HG02852 (cell line): ENCODE data around the gene FARS2.

Experiments used
- ATAC-seq: cut with Tn5 transposase; IDR thresholded peaks from one replicate; pipeline ENCODE4 v1.9.1; 2021; ENCODE audit warnings: mild to moderate bottlenecking, moderate library complexity; ENCODE audit not compliant: unreplicated experiment

Gene FARS2

DNA sequence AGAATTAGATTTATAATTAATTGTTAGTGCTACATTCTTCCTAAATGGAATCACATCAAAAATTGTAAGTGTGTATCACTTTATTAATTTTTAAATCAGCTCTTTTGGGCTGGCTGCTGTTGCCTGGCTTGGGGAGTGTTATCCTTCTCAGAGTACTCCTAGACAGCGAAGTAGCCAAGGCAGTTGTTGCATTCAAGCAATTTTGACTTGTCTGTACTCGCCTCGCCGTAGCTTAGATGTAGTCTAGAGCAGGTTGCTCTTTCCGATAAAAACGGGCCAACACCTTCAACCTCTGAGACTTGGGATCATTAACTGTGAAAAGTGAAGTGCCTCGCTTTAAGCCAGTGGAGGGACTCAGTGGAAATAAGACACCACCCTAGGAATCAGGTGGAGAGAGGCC lies 151.3 kb downstream of the FARS2 start:
- no peak for ATAC-seq

DNA sequence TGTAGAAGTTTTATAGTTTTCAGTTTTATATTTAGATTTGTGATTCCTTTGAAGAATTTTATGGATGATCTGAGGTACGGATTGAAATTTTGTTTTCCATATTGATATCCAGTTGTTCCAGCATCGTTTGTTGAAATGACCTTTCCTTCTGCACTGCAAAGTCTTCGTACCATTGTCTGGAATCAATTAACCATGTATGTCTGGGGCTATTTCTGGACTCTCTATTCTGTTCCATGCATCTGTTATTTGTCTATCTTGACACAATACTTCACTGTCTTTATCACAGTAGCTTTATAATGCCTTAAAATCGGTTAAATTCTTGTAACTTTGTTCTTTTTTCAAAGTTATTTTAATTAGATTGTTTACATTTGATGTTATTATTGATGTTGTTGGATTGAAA lies 154.9 kb downstream of the FARS2 start:
- no peak for ATAC-seq

DNA sequence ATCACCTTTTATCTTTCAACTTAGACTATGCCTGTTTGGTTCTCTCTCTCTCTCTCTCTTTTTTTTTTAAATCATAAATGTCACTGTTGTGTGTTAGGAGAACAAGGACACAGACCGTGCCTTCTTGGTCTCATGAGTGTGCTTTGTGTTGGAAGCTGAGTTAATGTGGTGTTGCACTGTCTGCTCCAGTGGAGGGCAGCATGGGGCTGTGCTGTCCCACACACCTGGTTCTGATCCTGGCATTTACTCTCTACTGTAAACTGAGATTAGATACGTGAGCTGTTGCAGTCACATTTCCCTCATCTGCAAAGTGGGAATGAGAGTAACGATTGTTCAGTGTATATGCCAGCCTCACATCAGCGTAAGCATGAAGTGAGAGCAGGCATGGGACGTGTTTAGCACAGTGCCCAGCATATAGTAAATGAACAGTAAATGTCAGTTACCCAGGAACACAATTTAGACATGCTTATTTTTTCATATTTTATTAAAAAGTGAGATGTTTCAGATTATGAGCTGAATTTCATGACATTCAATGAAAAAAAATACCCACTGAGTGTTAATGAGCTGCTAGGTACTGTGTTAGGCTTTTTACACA lies 161.1 kb downstream of the FARS2 start:
- no peak for ATAC-seq

DNA sequence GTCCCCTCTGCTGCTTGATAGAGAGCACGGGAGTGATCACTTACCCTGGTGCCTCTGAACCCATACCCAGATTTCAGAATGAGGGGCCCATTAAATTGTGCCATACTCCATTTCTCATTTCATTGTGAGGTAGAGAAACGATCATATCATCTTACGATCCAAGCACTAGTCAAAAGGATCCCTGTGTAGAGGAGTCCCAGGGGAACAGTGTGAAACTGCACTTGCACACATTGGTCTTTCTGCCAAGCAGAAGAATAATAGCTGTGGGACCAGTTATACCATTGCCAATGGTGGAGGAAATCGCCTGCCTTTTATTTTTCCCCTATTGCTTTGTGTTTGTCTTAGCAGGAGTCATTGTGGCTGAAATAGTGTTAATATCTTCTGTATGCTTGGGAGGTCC lies 161.9 kb downstream of the FARS2 start:
- ATAC-seq, result no peak

DNA sequence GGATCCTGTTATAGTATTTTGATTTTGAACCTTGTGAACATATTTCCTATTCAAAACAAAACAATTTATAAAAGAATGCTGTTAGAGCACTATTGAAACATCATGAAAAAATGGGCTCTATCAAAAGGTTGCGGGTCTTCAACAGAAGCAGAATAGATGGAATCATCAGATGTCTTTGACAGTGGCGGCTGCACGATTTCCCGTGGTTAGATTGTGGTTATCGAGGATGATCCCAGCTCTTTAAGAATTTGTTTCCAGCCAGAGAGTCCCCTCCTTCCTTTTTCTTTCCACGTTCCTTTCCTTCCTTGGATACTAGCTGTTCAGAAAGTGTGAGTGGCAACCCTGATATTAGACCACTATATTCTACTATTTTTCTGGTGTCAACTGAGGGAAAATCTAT lies 163.4 kb downstream of the FARS2 start:
- no peak for ATAC-seq

DNA sequence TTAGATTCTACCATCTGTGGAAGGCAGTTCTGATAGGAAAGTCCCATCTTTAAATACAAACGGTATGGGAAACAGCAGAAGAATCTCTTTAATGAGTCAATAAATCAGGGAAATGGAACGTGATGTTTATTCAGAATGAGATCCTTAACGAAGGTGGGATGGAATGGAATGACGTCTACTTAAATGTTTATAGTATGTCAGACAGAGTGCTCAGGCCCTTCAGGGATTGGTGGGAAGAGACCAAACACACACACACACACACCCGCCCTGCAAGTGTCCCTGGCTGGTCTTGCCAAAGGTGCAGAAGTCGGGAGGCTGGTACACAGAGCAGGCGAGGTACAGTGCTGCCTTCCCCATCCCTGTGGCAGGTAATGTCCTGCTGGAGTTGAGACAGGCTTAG lies 164.0 kb downstream of the FARS2 start:
- no peak for ATAC-seq

DNA sequence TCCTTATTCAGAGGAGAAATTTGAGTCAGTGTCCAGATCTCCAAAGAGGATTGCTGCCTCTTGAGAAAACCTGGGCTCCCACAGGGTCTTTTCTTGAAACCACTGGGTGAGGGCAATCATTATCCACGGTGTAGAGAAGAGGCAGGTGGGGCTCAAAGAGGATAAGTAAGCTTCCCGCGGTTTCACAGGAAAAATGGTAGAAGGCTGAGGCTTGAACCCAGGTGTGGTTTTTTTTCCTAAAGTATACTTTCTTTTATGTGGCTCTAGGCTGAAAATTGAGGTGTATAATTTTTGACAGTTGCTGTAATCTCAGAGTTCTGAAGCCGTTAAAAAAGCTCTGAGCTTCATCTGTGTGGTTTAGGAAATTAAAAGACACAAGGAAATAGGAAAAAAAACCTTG lies 164.5 kb downstream of the FARS2 start:
- ATAC-seq, result no peak

DNA sequence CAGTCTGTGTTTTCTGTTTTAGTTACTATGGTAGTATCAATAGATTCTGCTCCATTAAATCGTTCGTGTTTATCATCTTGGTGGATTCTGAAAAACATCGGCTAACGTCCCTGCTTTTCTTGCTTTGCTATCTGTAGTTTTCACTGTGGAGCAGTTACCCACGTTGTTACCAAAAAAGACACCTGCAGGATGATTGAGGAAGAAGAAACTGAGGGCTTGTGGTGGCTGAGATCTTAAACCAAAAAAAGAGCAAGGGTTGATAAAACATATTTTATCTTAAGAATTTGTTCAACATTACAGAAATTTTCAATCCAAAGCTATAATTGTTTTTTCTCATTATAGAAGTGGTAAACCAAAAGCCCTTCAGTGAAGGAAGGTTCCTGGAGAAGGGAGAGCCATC lies 166.3 kb downstream of the FARS2 start:
- ATAC-seq, result no peak

DNA sequence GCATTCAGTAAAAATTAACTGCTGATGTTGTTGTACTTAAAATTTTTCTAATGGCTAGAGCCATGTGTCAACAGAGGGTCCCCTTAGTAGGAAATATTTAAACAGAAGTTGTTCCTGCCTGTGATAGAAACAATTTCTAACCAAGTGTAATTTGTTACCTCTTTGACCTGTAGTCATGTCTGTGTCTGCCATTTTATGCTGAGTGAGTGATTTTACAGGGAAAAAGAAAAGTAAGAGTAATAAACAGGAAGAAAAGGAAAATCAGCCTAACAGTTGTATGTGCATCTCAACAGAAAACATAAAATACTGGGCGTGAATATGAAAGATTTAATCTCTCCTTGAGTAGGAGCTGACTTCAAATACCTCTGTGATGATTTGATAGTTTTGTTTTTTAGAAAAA lies 172.0 kb downstream of the FARS2 start:
- ATAC-seq, result no peak

DNA sequence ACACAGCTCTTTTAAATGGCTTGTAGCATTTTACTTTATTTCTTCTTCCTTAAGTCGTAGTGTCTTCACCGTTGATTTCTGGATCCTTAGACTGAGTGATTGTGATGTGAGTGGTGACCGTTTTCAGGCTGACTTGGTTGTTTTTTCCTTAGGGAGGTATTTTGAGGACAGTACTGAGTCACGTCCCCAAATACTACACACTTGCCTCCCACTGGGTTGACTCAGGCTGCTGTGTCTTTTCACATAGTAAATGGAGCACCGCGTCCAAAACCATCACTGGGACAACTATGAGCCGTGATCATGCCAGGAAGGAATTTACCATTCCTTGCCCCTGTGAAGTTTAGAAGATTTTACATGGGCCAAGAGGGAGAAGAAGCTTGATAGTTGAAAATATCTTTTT lies 174.1 kb downstream of the FARS2 start:
- ATAC-seq, result no peak

DNA sequence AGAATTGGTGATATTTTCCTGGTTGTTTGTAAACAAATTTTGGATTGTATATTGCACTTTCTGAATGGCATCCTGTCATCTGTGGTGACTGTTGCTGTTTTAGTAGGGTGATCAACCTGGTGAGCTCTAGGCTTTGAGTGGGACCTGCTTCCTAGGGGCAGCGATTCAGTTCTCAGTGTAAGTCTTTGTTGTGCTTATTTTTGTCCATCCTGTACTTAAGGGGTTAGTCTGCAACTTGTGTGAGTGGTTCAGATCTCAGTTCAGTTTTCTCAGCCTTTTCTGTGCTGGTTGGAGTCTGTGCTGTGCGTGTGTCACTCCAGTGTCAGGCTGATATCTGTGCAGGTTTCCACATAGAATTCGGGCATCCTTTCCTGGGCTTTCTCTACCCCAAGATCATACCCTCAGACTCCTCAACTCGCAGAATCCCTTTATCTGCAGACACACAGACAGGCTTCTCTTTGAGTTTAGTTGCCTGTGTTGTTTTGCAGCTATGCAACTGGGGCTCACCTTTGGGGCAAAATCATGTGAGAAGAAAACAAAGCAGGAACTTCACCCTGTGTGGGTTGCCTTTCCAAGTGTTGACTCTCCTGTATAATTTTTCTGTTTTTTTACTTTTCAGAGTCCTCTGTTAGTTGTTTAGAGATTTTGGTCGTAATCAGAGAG lies 177.7 kb downstream of the FARS2 start:
- ATAC-seq, result no peak

DNA sequence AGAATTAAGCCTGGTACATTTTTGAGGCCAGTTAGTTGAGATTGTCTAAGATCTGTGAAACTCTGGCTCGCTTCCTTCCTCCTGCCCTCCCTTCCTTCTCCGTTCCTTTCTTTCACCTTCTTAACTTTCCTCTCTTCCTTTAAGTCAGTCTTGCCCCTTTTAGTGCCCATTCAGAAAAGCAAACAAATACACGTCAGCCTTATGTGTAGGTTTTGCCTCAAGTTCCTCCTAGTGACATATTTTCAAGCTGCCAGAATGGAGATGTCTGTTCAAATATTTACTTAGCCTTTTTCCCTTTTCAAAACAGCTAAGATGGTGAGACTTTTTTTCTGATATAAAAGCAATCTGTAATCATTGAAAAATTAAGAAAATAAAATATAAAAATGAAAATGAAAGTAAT lies 178.4 kb downstream of the FARS2 start:
- no peak for ATAC-seq

DNA sequence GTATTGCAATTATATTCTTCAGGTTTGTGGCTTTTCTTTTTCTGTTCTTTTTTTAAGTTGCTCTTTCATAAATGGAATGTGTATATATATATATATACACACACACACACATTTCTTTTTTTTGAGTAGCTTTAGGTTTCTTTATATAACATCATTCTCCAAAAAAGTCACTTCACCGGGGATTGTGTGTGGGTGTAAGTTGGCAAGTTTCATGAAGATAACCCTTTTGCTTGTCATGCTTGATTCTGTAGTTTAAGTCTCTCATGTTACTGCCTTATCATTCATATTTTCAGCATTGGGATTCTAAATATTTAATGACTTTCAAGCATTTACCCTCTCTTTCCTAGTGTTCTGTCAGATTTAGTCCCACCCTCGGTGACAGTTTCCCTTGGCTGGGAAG lies 181.0 kb downstream of the FARS2 start:
- no peak for ATAC-seq

DNA sequence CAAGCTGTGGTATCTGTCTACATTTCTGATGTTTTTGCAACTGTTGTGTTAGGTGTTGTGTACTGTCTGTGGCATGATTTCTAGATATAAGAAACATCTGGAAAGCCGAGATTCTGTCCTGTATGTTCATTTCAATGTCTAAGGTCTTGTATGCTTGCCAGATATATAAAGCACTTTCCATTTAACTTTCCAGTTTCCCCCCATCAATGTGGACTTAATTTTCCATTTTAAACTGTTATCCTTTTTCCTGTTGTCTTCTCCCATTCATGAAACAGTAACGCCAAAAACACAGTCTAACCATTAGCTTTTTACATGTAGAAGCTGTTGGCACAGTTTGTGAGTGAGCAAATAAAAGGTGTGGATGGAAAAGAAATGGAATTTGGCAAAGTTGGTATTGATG lies 181.6 kb downstream of the FARS2 start:
- no peak for ATAC-seq

DNA sequence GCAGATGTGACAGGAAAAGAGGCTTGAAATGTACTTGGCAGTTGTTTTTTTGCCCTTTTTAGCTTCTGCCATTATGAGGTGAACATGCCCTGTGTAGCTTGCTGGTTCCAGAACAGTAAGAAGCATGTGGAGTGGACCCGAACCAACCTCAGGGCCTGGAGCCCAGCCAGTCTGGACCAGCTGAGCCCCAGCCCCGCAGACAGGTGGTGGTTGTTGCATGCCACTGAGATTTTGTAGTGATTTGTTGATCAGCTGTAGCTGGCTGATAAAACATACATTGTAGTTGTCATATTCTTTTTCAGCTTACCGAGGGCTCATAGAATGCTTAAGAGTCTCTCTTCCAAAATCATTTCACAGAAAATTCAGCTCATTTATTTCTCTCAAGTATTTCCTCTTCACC lies 182.2 kb downstream of the FARS2 start:
- ATAC-seq, result no peak

DNA sequence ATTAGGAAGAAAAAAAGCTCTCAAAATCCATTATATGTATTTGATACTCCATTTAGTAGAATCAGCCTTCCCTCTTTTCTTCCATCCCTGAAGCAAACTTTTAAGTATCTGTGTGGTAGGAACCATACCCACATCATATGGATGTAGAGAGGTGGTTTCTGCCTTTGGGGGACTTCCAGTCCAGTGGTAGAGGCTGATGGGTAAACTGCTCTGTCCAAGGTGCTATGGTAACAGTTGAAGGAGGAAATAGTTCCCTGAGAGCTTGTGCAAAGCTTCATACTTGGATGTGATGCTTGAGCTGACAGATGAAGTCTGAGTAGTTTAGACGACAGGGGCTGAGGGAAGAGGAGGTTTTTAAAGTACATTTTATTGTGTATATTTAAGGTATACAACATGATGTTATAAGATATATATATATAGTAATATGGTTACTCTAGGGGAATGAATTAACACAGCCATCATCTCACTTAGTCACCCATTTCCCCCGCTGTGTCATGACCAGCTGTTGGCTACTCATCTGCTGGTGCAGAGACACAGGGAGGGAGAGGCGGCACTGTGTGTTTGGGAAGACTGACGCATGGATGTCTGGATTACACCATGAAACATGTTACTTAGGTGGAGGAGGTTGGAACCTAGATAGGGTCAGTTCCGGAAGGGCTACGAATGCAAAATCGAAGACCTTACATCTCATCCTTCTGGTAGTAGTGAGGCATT lies 185.2 kb downstream of the FARS2 start:
- ATAC-seq, result no peak

DNA sequence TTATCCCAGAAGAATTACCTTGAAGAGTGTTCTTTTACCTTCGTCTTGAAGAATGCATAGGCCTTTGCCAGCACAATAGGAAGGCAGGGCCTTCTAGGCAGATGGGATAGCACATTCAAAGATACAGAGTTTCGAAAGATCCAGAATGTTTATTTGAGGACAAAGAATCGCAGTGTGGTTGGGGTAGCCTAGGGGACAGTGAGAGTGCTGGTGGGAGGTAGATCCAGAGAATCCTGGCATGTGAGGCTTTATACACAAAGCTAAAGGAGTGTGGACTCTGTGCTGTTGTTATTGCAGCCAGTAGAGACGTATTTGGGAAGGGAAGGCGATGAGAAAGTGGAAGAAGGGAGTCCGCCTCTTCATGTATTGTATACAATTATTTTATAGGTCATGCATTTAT lies 186.6 kb downstream of the FARS2 start:
- ATAC-seq, result no peak

DNA sequence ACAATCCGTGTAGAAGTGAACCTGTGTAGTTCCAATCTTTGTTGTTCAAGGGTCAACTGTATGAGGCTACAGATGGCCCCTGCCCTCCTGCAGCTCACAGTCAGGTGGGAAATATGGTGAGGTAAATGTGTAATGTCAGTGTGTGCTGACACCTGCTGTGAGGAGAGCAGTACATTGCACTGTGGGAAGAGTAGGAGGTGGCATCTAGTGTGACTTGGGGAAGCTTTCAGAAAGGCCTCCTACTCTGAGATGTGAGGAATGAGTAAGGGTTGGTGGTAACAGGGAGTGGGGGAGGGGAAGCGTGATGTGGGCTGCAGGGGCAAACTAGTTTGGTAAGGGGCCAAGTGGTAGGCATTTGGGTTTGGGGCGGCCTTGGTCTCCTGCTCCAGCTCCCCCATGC lies 188.8 kb downstream of the FARS2 start:
- no peak for ATAC-seq

DNA sequence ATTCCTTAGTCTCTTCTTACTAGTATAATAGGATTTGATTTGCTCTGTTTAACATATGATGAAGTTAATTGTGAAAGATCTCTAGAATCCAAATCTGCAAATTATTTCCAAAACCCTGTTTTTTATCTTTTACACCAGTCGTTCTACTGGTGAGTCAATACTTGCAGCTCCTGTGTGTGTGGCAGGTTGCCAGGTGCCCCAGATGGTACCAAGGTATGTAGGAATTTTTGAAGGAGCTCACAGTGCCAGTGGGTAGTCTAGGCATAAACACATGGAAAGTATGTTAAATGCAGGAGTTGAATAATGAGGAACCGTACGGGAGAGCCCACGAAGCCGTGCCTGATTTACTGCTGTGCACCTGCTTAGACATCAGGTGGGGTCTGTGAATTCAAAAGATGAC lies 192.2 kb downstream of the FARS2 start:
- ATAC-seq, result no peak

DNA sequence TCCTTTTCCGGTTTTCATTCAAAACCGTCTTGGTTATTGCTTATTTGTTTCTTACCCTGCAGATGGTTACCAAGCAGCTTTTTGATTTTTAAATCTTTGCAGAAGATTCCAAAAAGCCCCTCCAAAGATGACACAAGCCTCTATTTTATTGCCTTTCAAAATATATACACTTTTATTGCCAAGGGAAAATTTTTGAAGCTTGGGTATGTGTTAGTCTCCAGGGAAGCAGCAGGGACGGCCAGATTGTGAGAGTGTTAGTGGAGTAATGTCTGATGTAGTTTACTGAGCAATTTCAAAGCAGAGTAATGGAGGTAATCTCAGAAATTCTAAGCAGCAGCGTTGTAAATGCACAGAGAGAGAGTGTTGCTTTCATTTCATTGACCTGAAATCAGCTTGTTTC lies 193.8 kb downstream of the FARS2 start:
- ATAC-seq, result no peak

DNA sequence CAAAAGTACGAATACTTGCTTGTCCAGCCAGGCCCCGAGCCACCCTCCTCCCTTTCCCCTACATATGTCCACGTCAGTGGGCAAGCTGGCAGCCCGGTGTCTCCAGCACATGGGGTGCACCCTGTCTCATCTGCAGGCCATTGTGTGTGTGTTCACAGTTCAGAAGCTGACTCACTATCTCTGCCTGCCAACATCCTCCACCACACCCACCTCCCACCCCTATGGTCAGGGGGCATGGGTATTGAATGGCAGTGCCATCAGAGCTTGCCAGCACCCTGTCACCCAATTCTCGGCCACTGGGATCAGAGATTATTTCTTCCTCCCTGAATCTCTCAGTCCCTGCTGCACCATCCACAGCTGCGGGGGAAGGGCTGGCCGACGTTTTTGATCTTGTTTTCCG lies 195.7 kb downstream of the FARS2 start:
- ATAC-seq, result no peak

DNA sequence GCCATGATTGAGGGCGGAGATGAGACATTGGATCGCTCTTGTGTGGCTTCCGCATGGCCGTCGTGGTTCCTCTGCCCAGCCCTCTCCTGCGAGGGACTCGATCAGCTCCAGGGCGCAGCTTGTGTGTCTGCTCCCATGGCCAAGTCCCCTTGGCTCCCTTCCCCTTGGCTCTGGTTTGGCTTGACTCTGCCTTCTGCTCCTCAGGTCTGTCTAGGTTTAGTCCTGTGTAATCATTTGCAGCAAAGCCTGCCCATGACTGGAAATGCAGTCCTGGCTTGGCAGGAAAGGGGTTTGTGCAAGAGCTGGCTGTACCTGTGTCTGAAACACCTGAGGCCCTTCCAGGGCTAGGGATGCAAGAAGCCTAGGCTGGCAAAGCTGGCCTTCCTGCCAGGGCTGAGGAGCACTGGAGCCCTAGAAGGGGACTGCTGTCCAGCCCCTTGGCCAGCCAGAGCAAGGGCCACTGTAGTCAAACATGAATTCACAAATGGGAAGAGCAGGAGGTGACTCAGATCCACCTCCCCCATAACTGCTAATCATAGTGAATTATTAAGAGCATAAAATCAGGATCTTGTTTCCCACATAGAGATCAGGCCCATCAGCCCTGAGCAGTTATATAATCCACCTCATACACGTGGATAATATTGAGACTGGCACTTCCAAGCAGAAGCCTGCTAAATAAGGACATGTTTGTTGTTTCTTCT lies 196.8 kb downstream of the FARS2 start:
- no peak for ATAC-seq
